Measurements from ENCODE around the gene NFYC.
A peak's percentile ranks its signal among the peaks of the same experiment; 100 is the strongest.

Gene NFYC

DNA sequence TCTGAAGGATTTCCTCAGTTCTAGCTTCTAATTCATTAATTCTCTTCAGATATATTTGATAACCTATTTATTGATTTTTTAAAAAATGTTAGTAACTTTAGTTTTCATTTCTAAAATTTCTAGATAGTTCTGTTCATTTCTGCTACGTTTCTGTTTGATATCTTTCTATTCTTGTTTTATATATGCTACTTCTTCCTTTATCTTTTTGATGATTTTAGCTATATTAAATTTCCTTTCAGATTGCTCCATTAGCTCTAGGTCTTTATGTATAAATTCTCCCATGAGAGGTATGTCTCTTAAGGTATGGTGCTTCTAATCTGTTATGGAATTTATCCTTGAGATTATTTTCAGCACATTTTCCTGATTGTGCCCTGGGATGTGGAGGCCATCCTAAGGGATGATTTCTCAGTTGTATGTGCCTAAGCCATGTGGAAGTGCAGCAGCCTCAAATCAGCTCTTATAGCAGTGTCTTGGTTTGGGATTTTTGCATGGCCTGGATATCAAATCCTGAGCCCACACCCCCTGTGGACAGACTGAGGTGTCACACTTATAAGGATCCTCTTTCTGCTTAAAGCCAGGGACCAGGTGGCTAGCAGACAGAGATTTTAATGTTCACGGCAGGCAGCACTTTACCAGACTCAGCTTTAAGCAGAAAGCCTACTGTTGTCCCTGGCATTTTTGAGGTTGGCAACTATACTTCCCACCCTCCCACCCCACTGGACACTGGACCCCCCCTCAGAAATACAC, 85.9 kb downstream of the NFYC start:
- H3K4me3 ChIP-seq (ENCODE audit: low read depth, low read length) = no peak overlapping the region

- H3K4me3 ChIP-seq (ENCODE audit: low read depth, low read length) = no peak overlapping the region
Measured at GRCh38 chr1:40780678-40781607, 89.4 kb downstream of the NFYC start.

GRCh38 chr1:40781608-40781971, 90.1 kb downstream of the NFYC start:
- H3K4me3 ChIP-seq (ENCODE audit: low read depth, low read length) = no peak overlapping the region

GRCh38 chr1:40782371-40782956, 91.0 kb downstream of the NFYC start:
- H3K4me3 ChIP-seq (ENCODE audit: low read depth, low read length) = peak overlapping the region; percentile 4

GRCh38 chr1:40783001-40783905, 91.7 kb downstream of the NFYC start, which contains the start of gene KCNQ4:
KCNQ4 (plus strand) TSS chr1:40783787; CDS start chr1:40784094, 307 bp downstream.
- peak within 1 kb of the TSS; percentile 41 for H3K4me3 ChIP-seq (ENCODE audit: low read depth, low read length)

- peak overlapping the region; percentile 17 for H3K4me3 ChIP-seq (ENCODE audit: low read depth, low read length)
Measured at GRCh38 chr1:40784141-40784770, 92.8 kb downstream of the NFYC start.

GRCh38 chr1:40784771-40785151, 93.3 kb downstream of the NFYC start:
- H3K4me3 ChIP-seq (ENCODE audit: low read depth, low read length) = no peak overlapping the region

DNA sequence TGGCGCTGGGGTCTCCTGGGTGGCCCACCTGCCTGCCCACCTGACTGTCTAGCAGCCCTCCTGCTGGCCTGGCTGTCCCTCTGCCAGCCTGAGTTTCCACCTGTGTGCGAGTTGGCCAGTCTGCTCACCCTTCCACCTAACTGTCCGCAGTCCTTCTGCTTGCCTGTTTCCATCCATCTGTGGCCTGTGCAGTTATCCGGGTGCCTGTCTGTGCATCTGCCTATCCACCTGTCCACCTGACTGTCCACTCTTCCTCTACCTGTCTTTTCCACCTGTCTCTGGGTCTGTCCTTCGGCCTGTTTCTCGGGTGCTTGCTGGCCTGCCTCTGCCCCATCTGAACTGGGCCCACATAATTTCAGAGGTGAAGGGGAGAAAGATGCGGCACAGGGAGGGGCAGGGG, 93.9 kb downstream of the NFYC start:
- H3K4me3 ChIP-seq (ENCODE audit: low read depth, low read length) = no peak overlapping the region

GRCh38 chr1:40786171-40786994, 94.9 kb downstream of the NFYC start:
- H3K4me3 ChIP-seq (ENCODE audit: low read depth, low read length) = no peak overlapping the region

DNA sequence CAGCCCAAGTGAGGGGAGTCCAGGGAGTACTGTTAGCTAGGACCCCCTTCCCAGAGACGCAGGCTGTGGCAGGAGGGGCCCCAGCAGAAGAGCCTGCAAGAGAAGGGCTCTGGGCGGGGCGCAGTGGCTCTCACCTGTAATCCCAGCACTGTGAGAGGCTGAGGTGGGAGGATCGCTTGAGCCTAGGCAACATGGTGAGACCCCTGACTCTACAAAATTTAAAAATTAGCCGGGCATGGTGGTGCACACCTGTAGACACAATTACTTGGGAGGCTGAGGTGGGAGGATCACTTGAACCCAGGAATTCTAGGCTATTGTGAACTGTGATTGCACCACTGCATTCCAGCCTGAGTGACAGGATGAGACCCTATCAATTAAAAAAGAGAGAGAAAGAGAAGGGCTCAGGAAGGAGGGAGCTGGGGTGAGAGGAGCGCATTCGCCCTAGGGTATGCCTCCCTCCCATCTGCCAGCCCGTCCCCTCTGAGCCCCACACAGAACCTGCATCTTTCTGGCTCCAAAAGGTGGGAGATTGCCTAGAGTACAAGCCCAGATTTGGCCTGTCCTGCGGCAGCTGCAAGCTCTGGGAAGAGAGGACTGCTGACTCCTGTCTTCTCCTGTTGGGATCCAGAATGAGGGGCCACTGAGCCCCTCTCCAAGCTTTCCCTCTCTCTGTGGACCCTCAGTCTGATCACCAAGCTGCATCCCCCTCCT, 95.6 kb downstream of the NFYC start:
- H3K4me3 ChIP-seq (ENCODE audit: low read depth, low read length) = no peak overlapping the region

GRCh38 chr1:40787737-40788560, 96.4 kb downstream of the NFYC start:
- no peak overlapping the region for H3K4me3 ChIP-seq (ENCODE audit: low read depth, low read length)

DNA sequence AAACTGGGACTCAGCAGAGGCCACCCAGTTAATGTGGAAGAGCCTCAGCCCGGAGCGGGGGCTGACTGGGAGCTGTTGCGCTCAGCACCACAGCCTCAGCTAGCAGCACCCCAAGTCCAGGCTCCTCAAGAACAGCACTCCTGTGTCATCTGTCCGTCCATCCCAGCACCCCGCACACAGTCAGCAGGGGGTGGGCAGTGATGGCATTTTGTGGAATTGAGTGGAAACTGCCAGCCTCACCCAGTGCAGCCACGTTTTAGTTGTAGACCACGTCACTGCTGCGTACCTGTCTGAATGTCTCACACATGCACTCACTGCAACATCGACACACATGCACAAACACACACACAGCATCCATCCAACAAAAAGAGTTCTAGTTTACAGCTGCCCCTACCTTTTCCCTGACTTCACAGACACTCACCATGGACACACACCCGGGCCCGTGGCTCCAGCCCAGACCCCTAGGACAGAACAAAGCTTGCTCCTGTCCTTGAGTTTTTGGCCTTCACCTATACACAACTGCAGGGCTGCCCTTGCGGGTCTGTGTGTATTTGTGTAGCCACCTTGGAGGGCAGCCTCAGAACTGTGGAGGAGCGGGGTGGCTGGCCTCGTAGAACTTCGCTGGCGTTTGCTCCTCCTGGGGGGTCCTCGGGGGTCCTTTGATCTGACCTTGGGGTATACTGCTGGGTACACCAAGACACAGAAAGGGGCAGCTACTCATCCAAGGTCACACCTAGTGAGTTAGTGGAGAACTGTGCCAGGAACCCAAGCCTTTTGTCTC, 97.2 kb downstream of the NFYC start:
- H3K4me3 ChIP-seq (ENCODE audit: low read depth, low read length) = no peak overlapping the region

GRCh38 chr1:40789342-40789598, 97.8 kb downstream of the NFYC start:
- H3K4me3 ChIP-seq (ENCODE audit: low read depth, low read length) = no peak overlapping the region

DNA sequence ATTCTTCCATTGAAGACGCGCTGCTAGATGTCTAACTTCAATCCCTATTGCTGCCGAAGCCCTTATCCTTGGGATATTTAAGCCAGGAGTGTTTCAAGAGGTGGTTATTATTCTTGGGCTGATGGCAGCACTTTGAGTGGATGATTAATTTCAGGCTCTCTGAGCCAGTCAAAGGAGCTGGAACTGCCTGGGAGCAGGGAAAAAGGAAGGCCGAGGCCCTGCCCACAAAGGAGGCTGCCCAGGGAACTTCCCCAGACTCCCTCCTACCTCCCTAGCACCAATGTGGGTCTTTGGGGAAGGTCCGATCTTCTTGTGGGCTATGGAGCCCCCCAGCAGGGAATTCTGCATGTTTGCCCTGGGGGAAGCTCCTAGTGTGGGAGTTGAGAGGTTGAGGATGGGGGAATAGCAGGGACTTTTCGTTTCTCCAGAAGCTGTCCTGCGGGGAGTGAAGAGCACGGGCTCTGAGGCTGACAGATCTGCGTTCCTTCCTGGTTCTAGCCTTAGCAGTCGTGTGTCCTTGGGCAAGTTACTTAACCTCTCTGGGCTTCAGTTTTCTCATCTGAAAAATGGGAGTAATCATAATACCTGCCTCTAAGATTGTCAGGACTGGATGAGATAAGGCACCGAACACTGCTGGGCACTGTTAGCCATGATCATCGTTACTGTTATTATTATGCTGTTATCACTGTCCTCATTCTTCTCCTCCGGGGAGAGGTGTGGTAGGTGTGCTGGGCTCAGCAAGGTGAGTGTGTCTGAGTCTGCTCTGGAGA, 98.3 kb downstream of the NFYC start:
- H3K4me3 ChIP-seq (ENCODE audit: low read depth, low read length) = no peak overlapping the region

- no peak overlapping the region for H3K4me3 ChIP-seq (ENCODE audit: low read depth, low read length)
Measured at GRCh38 chr1:40792036-40792435, 100.5 kb downstream of the NFYC start.

DNA sequence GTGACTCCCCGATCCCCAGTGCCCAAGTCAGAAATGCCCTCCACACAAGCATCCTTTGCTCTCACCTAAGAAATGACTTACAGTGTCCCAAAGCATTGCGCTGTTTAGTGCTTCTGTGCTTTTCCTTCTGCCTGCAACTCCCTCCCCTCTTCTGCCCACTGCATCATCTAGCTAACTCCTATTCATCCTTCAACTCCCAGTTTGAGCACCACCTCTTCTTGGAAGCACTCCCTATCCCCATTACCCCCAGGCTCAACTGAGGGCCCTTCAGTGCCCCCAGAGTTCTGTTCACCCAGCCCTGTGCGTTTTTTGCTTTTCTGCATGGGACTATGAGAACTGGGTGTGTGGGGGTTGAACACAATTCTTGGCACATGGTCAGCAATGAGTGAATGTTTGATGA, 102.1 kb downstream of the NFYC start:
- H3K4me3 ChIP-seq (ENCODE audit: low read depth, low read length) = no peak overlapping the region

DNA sequence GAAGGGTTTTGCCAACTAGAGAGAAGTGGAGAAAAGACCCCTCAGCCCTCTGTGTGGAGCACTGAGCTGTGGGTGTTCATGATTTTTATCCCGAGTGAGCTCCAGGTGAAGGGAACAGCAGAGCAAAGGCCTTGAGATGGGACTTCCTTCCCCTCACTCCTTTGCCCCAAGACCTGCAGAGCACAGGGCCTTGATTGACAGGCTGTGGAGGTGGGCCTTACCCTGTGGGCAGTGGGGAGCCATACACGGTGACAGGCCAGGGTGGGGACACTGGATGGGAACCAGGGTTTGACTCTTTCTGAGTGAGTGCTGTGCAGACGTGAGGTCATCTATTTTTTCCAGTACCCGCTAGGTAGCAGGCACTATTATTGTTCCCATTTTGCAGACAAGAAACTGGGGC, 102.5 kb downstream of the NFYC start:
- H3K4me3 ChIP-seq (ENCODE audit: low read depth, low read length) = no peak overlapping the region

Measured in iPS-11a (cell line).